Liver (tissue), 5 donors: ENCODE data around the gene GRIA1. TPM values are rescaled to one million over a fixed set of nuclear protein-coding genes. Genes with fewer than 3 reads are reported as not detected.

Source experiments
- polyA plus RNA-seq, 2 donors: library from polyadenylated mRNA; stranded (reverse) in 1 of 2; unstranded in 1 of 2; fragments of 200-250 nt in 1 of 2; fragments of >200 nt in 1 of 2; fragmentation: Nextera tagmentation in 1 of 2; extraction: Ambion mirVana in 1 of 2; gene quantifications; one replicate each; pipeline versions ENCODE4 v1.2.1 to v1.2.3, GENCODE V29; 2013 to 2015
- small RNA-seq: library from RNA; depleted of rRNA; stranded (forward); fragments of <200 nt; gene quantifications from one replicate; pipeline ENCODE3, GENCODE V24; 2014
- total RNA-seq, 2 donors: library from RNA; depleted of rRNA; stranded (reverse); fragments of >200 nt; gene quantifications; one replicate each; pipeline ENCODE4 v1.2.3, GENCODE V29; 2014
- donor health status: healthy.
- donor health status: healthy.
- donor health status: healthy.

Gene GRIA1
- total and polyA plus RNA-seq, 4 donors: 0.08 TPM; not detected in 3

Small RNA genes within 50 kb of the gene (small RNA-seq; reads per million reads assigned to genes)
- not detected for gene RN7SL177P
